Lung (tissue), 12 donors: ENCODE results near the gene SORD. TPM values are rescaled to one million over a fixed set of nuclear protein-coding genes. Genes with fewer than 3 reads are reported as not detected.

Experiments used
- ATAC-seq: fragments of 200-7000 bp; cut with Tn5 transposase; one replicate; pipeline ENCODE4 v1.9.1; 2020; ENCODE audit warnings: moderate number of reproducible peaks; ENCODE audit not compliant: insufficient read depth, low FRiP score
- DNase-seq, 3 donors: peaks; one replicate each; pipeline ENCODE4 v3.0.0-alpha.2; 2013 to 2017
- H3K27ac ChIP-seq, 2 donors: one replicate each; pipeline ENCODE4 v1.5.1; 2013; ENCODE audit warnings: mild to moderate bottlenecking in 2 of 2, moderate library complexity in 2 of 2, control low read depth in 1 of 2, inconsistent platforms in 1 of 2, low read depth in 1 of 2, low read length in 1 of 2
- H3K27me3 ChIP-seq, 3 donors: one replicate each; pipeline ENCODE4 v1.5.1; 2013; ENCODE audit warnings: low read length in 2 of 3; ENCODE audit not compliant: control insufficient read depth in 3 of 3, insufficient read depth in 3 of 3
- H3K36me3 ChIP-seq, 4 donors: one replicate each; pipeline ENCODE4 v1.5.1; 2013; ENCODE audit warnings: low read length in 4 of 4, mild to moderate bottlenecking in 1 of 4, moderate library complexity in 1 of 4; ENCODE audit not compliant: control insufficient read depth in 4 of 4, insufficient read depth in 4 of 4
- H3K4me1 ChIP-seq, 5 donors: one replicate each; pipeline ENCODE4 v1.5.1; 2013; ENCODE audit warnings: low read length in 5 of 5, mild to moderate bottlenecking in 2 of 5, moderate library complexity in 1 of 5; ENCODE audit not compliant: control insufficient read depth in 5 of 5, insufficient read depth in 5 of 5
- H3K4me3 ChIP-seq: one replicate; pipeline ENCODE4 v1.5.1; 2013; ENCODE audit warnings: mild to moderate bottlenecking, control low read depth, moderate library complexity
- H3K9ac ChIP-seq, 2 donors: one replicate each; pipeline ENCODE4 v1.5.1; 2013; ENCODE audit warnings: low read length in 2 of 2, control low read depth in 1 of 2; ENCODE audit not compliant: insufficient read depth in 1 of 2
- H3K9me3 ChIP-seq, 4 donors: one replicate each; pipeline ENCODE4 v1.5.1; 2013; ENCODE audit warnings: low read length in 3 of 4, mild to moderate bottlenecking in 1 of 4, moderate library complexity in 1 of 4; ENCODE audit not compliant: control insufficient read depth in 4 of 4, insufficient read depth in 3 of 4
- CTCF ChIP-seq: IDR thresholded peaks from 2 replicates; pipeline ENCODE4 v1.5.1; 2012; ENCODE audit warnings: mild to moderate bottlenecking; ENCODE audit errors: control extremely low read depth, extremely low read depth
- WGBS, 2 donors: extraction: QIAGEN DNeasy Blood & Tissue Kit; methylation state at CpG; one replicate each; pipeline ENCODE4 v1.1.7; 2013; 5-methylcytosine and 5-hydroxymethylcytosine counted together
- polyA plus RNA-seq, 2 donors: library from polyadenylated mRNA; stranded (reverse); fragments of 200-250 nt; gene quantifications; one replicate each; pipeline ENCODE4 v1.2.1, GENCODE V29; 2013
- total RNA-seq, 2 donors: library from RNA; depleted of rRNA in 1 of 2; stranded (reverse); fragments of >200 nt in 1 of 2; gene quantifications; one replicate each; pipeline ENCODE4 v1.2.1, GENCODE V29; 2014 to 2021
- donor health status: control.
- donor health status: control.
- donor health status: Bipolar disorder and iron deficiency.
- donor health status: healthy.
- donor health status: DM: yes; HTN: yes; CAD: no.

Gene SORD
- total and polyA plus RNA-seq, 4 donors = 3.5 to 18.2 (median 16.4) TPM

GRCh38 chr15:45087513-45087912, 64.5 kb downstream of the SORD start:
- TF ChIP-seq CTCF = no peak
- WGBS, 2 donors = 78 to 83% methylated on average over 1 of the region's 1 CpG

GRCh38 chr15:45088801-45089711, 66.1 kb downstream of the SORD start:
- Histone ChIP-seq H3K9ac (no peak overlapping the region), H3K27me3 (peaks cover 0 to 9% (median 6%) of the 10 kb centered on the region in 3 donors), H3K4me3 (no peak overlapping the region), H3K36me3 (no peaks in the 10 kb centered on the region), H3K27ac (no peak overlapping the region), H3K4me1 (no peaks in the 10 kb centered on the region), H3K9me3 (peaks cover 0 to 3% (median 0%) of the 10 kb centered on the region in 4 donors)
- TF ChIP-seq CTCF = no peak
- 89 to 90% methylated on average over 10 of the region's 10 CpGs for WGBS, 2 donors
- DNase-seq = no peak
- no peak for ATAC-seq

More at GRCh38 chr15:45087513-45087912, 64.5 kb downstream of the SORD start:
- Histone ChIP-seq H3K9ac (no peak overlapping the region), H3K4me3 (no peak overlapping the region), H3K4me1 (no peaks in the 10 kb centered on the region), H3K9me3 (peaks cover 0 to 3% (median 0%) of the 10 kb centered on the region in 4 donors), H3K36me3 (no peaks in the 10 kb centered on the region), H3K27me3 (peaks cover 0 to 9% (median 6%) of the 10 kb centered on the region in 3 donors), H3K27ac (no peak overlapping the region)
- ATAC-seq (no peak), DNase-seq (no peak)

- Histone ChIP-seq H3K4me1 (no peaks in the 10 kb centered on the region), H3K9me3 (peaks cover 0 to 3% (median 0%) of the 10 kb centered on the region in 4 donors), H3K27ac (no peak overlapping the region), H3K4me3 (no peak overlapping the region), H3K9ac (no peak overlapping the region), H3K36me3 (no peaks in the 10 kb centered on the region), H3K27me3 (peaks cover 0 to 6% (median 6%) of the 10 kb centered on the region in 3 donors)
- ATAC-seq (no peak), DNase-seq (no peak)
- 54 to 56% methylated on average over 3 of the region's 3 CpGs for WGBS, 2 donors
- no peak for TF ChIP-seq CTCF
These were observed 66.8 kb downstream of the SORD start for GRCh38 chr15:45089712-45090373.
